Stimulated activated CD8-positive, alpha-beta memory T cell treated with anti-CD3 and anti-CD28 coated beads, Interleukin-4, amount 100 ng/mL, for 1 hour (primary cell): ENCODE results near the gene FBLN5.
"Not testable (repeated sequence)": the region's sequence is repeated elsewhere in the genome, so short reads cannot be mapped to it uniquely, and the experiment has no call there.

ENCODE experiments used
- DNase-seq, 2 donors: peaks; one replicate each; pipeline ENCODE4 v3.0.0-alpha.2; 2020; ENCODE audit warnings: low read depth in 2 of 2, low spot score in 1 of 2

The FBLN5 gene

GRCh38 chr14:91910196-91910595, 37.3 kb downstream of the FBLN5 start:
- DNase-seq: no peak

GRCh38 chr14:91906374-91906773, 41.1 kb downstream of the FBLN5 start:
- DNase-seq: no peak

GRCh38 chr14:91904956-91905645, 42.4 kb downstream of the FBLN5 start:
- no peak for DNase-seq

GRCh38 chr14:91904483-91904882, 43.0 kb downstream of the FBLN5 start:
- no peak for DNase-seq

- DNase-seq: no peak
Observed at GRCh38 chr14:91903070-91903469, 44.4 kb downstream of the FBLN5 start.

GRCh38 chr14:91902336-91902735, 45.2 kb downstream of the FBLN5 start:
- no peak for DNase-seq

- no peak for DNase-seq
Observed at GRCh38 chr14:91901449-91902226, 45.9 kb downstream of the FBLN5 start.

- no peak for DNase-seq
Observed at GRCh38 chr14:91899806-91900205, 47.7 kb downstream of the FBLN5 start.

GRCh38 chr14:91899213-91899612, 48.3 kb downstream of the FBLN5 start:
- DNase-seq: no peak

GRCh38 chr14:91898372-91898771, 49.1 kb downstream of the FBLN5 start:
- no peak for DNase-seq

- DNase-seq: not testable (repeated sequence)
Observed at GRCh38 chr14:91897716-91898115, 49.8 kb downstream of the FBLN5 start.

- DNase-seq: no peak
Observed at GRCh38 chr14:91897106-91897701, 50.3 kb downstream of the FBLN5 start.

- DNase-seq: no peak
Observed at GRCh38 chr14:91896419-91896818, 51.1 kb downstream of the FBLN5 start.

GRCh38 chr14:91893669-91894068, 53.8 kb downstream of the FBLN5 start:
- DNase-seq: no peak

- DNase-seq: no peak
Observed at GRCh38 chr14:91893007-91893406, 54.5 kb downstream of the FBLN5 start.

- no peak for DNase-seq
Observed at GRCh38 chr14:91891721-91892220, 55.7 kb downstream of the FBLN5 start.

- no peak for DNase-seq
Observed at GRCh38 chr14:91891101-91891500, 56.4 kb downstream of the FBLN5 start.

GRCh38 chr14:91890291-91890749, 57.2 kb downstream of the FBLN5 start:
- no peak for DNase-seq

- DNase-seq: no peak
Observed at GRCh38 chr14:91889477-91890211, 57.9 kb downstream of the FBLN5 start.

GRCh38 chr14:91888641-91889476, 58.6 kb downstream of the FBLN5 start:
- DNase-seq: no peak
